IMR-90 (cell line): Measurements from ENCODE around the gene CAPN3. TPM values are rescaled to one million over a fixed set of nuclear protein-coding genes. Genes with fewer than 3 reads are reported as not detected.

Experiments used
- ATAC-seq: fragments of 200-7000 bp; cut with Tn5 transposase; 2 replicates; pipeline ENCODE4 v1.9.1; 2020; ENCODE audit warnings: low read depth, mild to moderate bottlenecking, moderate library complexity
- BruUV-seq: library from RNA; stranded (reverse); fragments of 400-500 nt; replicated peaks from 2 replicates; lab custom pipeline; 2021; lab: Mats Ljungman, UMichigan
- CTCF ChIA-PET: fragments of 300-600 bp; formaldehyde crosslinking; extraction: SDS; loops from one replicate; lab custom pipeline; 2021; ENCODE audit warnings: antibody characterized with exemption; lab: Yijun Ruan, JAX
- POLR2A ChIA-PET: fragments of 300-600 bp; sonication (Branson Sonifier 250); formaldehyde crosslinking; loops from one replicate; lab custom pipeline; 2022; ENCODE audit warnings: antibody characterized with exemption; ENCODE audit not compliant: unreplicated experiment; lab: Charles Lee
- DNase-seq: peaks from one replicate; pipeline ENCODE4 v3.0.0; 2013
- H2AFZ ChIP-seq: replicated peaks from 2 replicates; pipeline ENCODE3; 2013; ENCODE audit warnings: low read length, mild to moderate bottlenecking; ENCODE audit not compliant: poor library complexity
- H2AK5ac ChIP-seq: 2 replicates; pipeline ENCODE4 v1.6.1; 2013; ENCODE audit warnings: low read depth, low read length, inconsistent platforms
- H2AK9ac ChIP-seq: replicated peaks from 2 replicates; pipeline ENCODE3; 2013; ENCODE audit warnings: mild to moderate bottlenecking, low read depth, low read length, moderate library complexity; ENCODE audit not compliant: poor library complexity
- H2BK120ac ChIP-seq: 2 replicates; pipeline ENCODE4 v1.6.1; 2013; ENCODE audit warnings: low read depth, low read length, inconsistent platforms
- H2BK15ac ChIP-seq: 3 replicates; pipeline ENCODE4 v1.6.1; 2013; ENCODE audit warnings: low read depth, low read length, inconsistent platforms
- H2BK20ac ChIP-seq: 2 replicates; pipeline ENCODE4 v1.6.1; 2013; ENCODE audit warnings: low read depth, mild to moderate bottlenecking, inconsistent platforms, low read length, moderate library complexity
- H2BK5ac ChIP-seq: 2 replicates; pipeline ENCODE4 v1.6.1; 2013; ENCODE audit warnings: mild to moderate bottlenecking, low read depth, low read length, inconsistent platforms; ENCODE audit not compliant: poor library complexity, severe bottlenecking
- H3K14ac ChIP-seq: replicated peaks from 2 replicates; pipeline ENCODE4 v1.6.1; 2013; ENCODE audit warnings: low read depth, low read length, inconsistent platforms
- H3K18ac ChIP-seq: 2 replicates; pipeline ENCODE4 v1.6.1; 2013; ENCODE audit warnings: low read depth, low read length, control low read depth
- H3K23ac ChIP-seq: 2 replicates; pipeline ENCODE4 v1.6.1; 2013; ENCODE audit warnings: low read depth, low read length, inconsistent platforms
- H3K27ac ChIP-seq: 2 replicates; pipeline ENCODE4 v1.5.1; 2013; ENCODE audit warnings: mild to moderate bottlenecking, control low read depth, low read length; ENCODE audit not compliant: insufficient read depth
- H3K27me3 ChIP-seq: 2 replicates; pipeline ENCODE4 v1.6.1; 2013; ENCODE audit warnings: low read length; ENCODE audit not compliant: control insufficient read depth, insufficient read depth
- H3K36me3 ChIP-seq: 2 replicates; pipeline ENCODE4 v1.6.1; 2013; ENCODE audit warnings: low read length, mixed read lengths; ENCODE audit not compliant: control insufficient read depth, insufficient read depth
- H3K4ac ChIP-seq: 2 replicates; pipeline ENCODE4 v1.6.1; 2013; ENCODE audit warnings: low read depth, low read length, inconsistent platforms
- H3K4me1 ChIP-seq: 2 replicates; pipeline ENCODE4 v1.6.1; 2013; ENCODE audit warnings: low read length, mixed read lengths; ENCODE audit not compliant: control insufficient read depth, insufficient read depth
- H3K4me2 ChIP-seq: 2 replicates; pipeline ENCODE4 v1.6.1; 2013; ENCODE audit warnings: low read depth, mild to moderate bottlenecking, control low read depth, low read length, moderate library complexity
- H3K4me3 ChIP-seq: 2 replicates; pipeline ENCODE4 v1.5.1; 2013; ENCODE audit warnings: low read depth, mild to moderate bottlenecking, control low read depth, low read length, moderate library complexity; ENCODE audit not compliant: insufficient read depth
- H3K56ac ChIP-seq: 2 replicates; pipeline ENCODE4 v1.6.1; 2013; ENCODE audit warnings: low read length, inconsistent platforms; ENCODE audit not compliant: insufficient read depth; ENCODE audit errors: extremely low read depth
- H3K79me1 ChIP-seq, 2 experiments: 2 replicates each; pipeline ENCODE4 v1.6.1; 2013; ENCODE audit warnings: low read length in 2 of 2, inconsistent platforms in 1 of 2, low read depth in 1 of 2
- H3K9ac ChIP-seq: 2 replicates; pipeline ENCODE4 v1.6.1; 2013; ENCODE audit warnings: low read depth, low read length, control low read depth
- H3K9me1 ChIP-seq: 2 replicates; pipeline ENCODE4 v1.6.1; 2013; ENCODE audit warnings: low read length, inconsistent platforms; ENCODE audit not compliant: insufficient read depth
- H3K9me3 ChIP-seq: 2 replicates; pipeline ENCODE4 v1.6.1; 2013; ENCODE audit warnings: low read length; ENCODE audit not compliant: control insufficient read depth, insufficient read depth
- H4K20me1 ChIP-seq: 2 replicates; pipeline ENCODE4 v1.6.1; 2013; ENCODE audit warnings: low read length, inconsistent platforms; ENCODE audit not compliant: insufficient read depth
- H4K5ac ChIP-seq: 2 replicates; pipeline ENCODE4 v1.6.1; 2013; ENCODE audit warnings: mild to moderate bottlenecking, low read depth, low read length, control low read depth
- H4K8ac ChIP-seq, 2 experiments: 2 replicates each; pipeline ENCODE4 v1.6.1; 2013; ENCODE audit warnings: low read depth in 2 of 2, low read length in 2 of 2, control low read depth in 1 of 2, inconsistent platforms in 1 of 2
- H4K91ac ChIP-seq: 2 replicates; pipeline ENCODE4 v1.6.1; 2013; ENCODE audit warnings: low read depth, low read length, inconsistent platforms; ENCODE audit not compliant: insufficient read depth
- BHLHE40 ChIP-seq: fragments of 150-350 bp; IDR thresholded peaks from 2 replicates; pipeline ENCODE4 v1.6.1; 2016; ENCODE audit warnings: mild to moderate bottlenecking, low read depth, low read length
- CHD1 ChIP-seq: IDR thresholded peaks from 2 replicates; pipeline ENCODE4 v1.6.1; 2012; ENCODE audit warnings: low read depth, low read length, improper control_type of control experiment
- MAFK ChIP-seq: IDR thresholded peaks from 2 replicates; pipeline ENCODE4 v1.6.1; 2012; ENCODE audit warnings: low read depth, low read length, improper control_type of control experiment
- MXI1 ChIP-seq: IDR thresholded peaks from 2 replicates; pipeline ENCODE4 v1.6.1; 2012; ENCODE audit warnings: low read depth, mild to moderate bottlenecking, low read length, moderate library complexity, borderline replicate concordance
- RAD21 ChIP-seq: IDR thresholded peaks from 2 replicates; pipeline ENCODE4 v1.6.1; 2012; ENCODE audit warnings: low read length, improper control_type of control experiment
- RCOR1 ChIP-seq: IDR thresholded peaks from 2 replicates; pipeline ENCODE4 v1.6.1; 2012; ENCODE audit warnings: mild to moderate bottlenecking, low read length, improper control_type of control experiment; ENCODE audit not compliant: insufficient replicate concordance
- RFX5 ChIP-seq: IDR thresholded peaks from 2 replicates; pipeline ENCODE4 v1.8.0; 2012; ENCODE audit warnings: low read depth, mild to moderate bottlenecking, low read length, moderate library complexity
- SMC3 ChIP-seq: fragments of 150-350 bp; IDR thresholded peaks from 2 replicates; pipeline ENCODE4 v1.6.1; 2016; ENCODE audit warnings: low read depth, mild to moderate bottlenecking, antibody characterized with exemption, low read length, moderate library complexity
- WGBS, 2 experiments: methylation state at CpG; one replicate each; pipeline versions ENCODE4 v1.1.5 to v1.1.7; 2013; ENCODE audit warnings: missing lambda C conversion rate in 2 of 2; ENCODE audit not compliant: insufficient read length in 1 of 2; ENCODE audit errors: extremely low coverage in 2 of 2; 5-methylcytosine and 5-hydroxymethylcytosine counted together
- dilution Hi-C: fragments of 300-500 bp; cut with HindIII; formaldehyde crosslinking; loops from one replicate; pipeline ENCODE4 v1.14.3; 2018; ENCODE audit warnings: low sequenced_read_pairs; ENCODE audit not compliant: unreplicated experiment
- in situ Hi-C: fragments of 300-500 bp; cut with MboI; formaldehyde crosslinking; loops from 3 replicates; pipeline ENCODE4 v1.14.3; 2019; ENCODE audit warnings: low sequenced_read_pairs, inconsistent platforms, mixed read lengths
- intact Hi-C: fragments of 100-400 bp; cut with micrococcal nuclease; formaldehyde crosslinking; loops from 2 replicates; pipeline ENCODE4 v1.10.0; 2022
- polyA plus RNA-seq, 3 experiments: library from polyadenylated mRNA; depleted of rRNA; stranded (reverse); fragments of >200 nt; gene quantifications; 2 replicates each; pipeline ENCODE4 v1.2.3, GENCODE V29; 2012; ENCODE audit warnings: low replicate concordance in 1 of 3
- total RNA-seq: library from RNA; depleted of rRNA; stranded (reverse); fragments of >200 nt; gene quantifications from 2 replicates; pipeline ENCODE4 v1.2.3, GENCODE V29; 2012
- TF ChIP-seq, protein P1 (sequence below): fragments of 150-350 bp; IDR thresholded peaks from 2 replicates; pipeline ENCODE4 v1.6.1; 2017; ENCODE audit warnings: mild to moderate bottlenecking, antibody characterized with exemption, low read length, low read depth
- TF ChIP-seq, protein P2 (sequence below): conservative IDR thresholded peaks from 2 replicates; pipeline ENCODE4 v1.5.1; 2012; ENCODE audit warnings: mild to moderate bottlenecking, low read depth, low read length, improper control_type of control experiment
- TF ChIP-seq, protein P3 (sequence below): fragments of 150-350 bp; IDR thresholded peaks from 2 replicates; pipeline ENCODE4 v1.6.1; 2016; ENCODE audit warnings: low read depth, mild to moderate bottlenecking, low read length, moderate library complexity, borderline replicate concordance

Gene CAPN3
- total and polyA plus RNA-seq, 2 of the 4 experiments (the other 2 are of a cell fraction), result 1.1 to 1.4 TPM

DNA sequence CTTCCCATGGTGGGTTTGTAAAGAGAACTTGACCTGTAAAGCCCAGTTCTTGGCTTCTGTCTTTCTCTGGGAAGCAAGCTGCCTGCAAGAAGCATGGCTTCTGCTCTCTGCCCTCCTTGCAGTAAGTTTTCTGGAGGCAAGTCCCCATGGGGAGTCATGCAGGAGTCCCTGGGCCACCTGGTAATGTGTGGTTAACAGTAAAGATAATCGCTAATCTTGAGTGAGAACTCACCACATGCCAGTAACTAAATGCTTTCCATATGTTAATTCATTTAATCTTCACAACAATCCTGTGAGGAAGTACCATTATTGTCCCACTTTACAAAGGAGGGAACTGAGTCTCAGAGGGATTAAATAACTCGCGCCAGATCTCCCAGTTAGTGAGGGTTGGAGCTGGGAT, 4.2 kb downstream of the CAPN3 start:
- Histone ChIP-seq H2AK9ac (no peak overlapping the region), H3K9me1 (no peaks in the 10 kb centered on the region), H3K4me3 (no peak overlapping the region), H3K9ac (no peak overlapping the region), H3K4me1 (no peaks in the 10 kb centered on the region), H3K79me1 (no peaks in the 10 kb centered on the region), H2AK5ac (no peak overlapping the region), H2BK120ac (no peak overlapping the region), H4K5ac (no peak overlapping the region), H4K20me1 (no peaks in the 10 kb centered on the region), H3K23ac (no peak overlapping the region), H4K91ac (no peak overlapping the region), H3K14ac (no peak overlapping the region), H3K27me3 (no peaks in the 10 kb centered on the region), H3K56ac (no peak overlapping the region), H3K18ac (no peak overlapping the region), H3K27ac (no peak overlapping the region), H3K4ac (no peak overlapping the region), H3K4me2 (no peak overlapping the region), H2AFZ (no peak overlapping the region), H3K36me3 (no peaks in the 10 kb centered on the region), H3K9me3 (no peaks in the 10 kb centered on the region), H4K8ac (no peak overlapping the region), H2BK20ac (no peak overlapping the region), H2BK15ac (no peak overlapping the region), H2BK5ac (no peak overlapping the region)
- CTCF ChIA-PET, result no interaction called here
- DNase-seq, result no peak
- POLR2A ChIA-PET, result no interaction called here
- no CpG with 5 or more reads among the region's 3 CpGs for WGBS, 2 experiments
- no TSS peak for BruUV-seq
- dilution Hi-C loops, result no loop called here
- TF ChIP-seq MAFK, result no peak
- no peak for TF ChIP-seq RCOR1
- TF ChIP-seq RFX5, result no peak
- no peak for TF ChIP-seq CHD1
- TF ChIP-seq, protein P1, sequence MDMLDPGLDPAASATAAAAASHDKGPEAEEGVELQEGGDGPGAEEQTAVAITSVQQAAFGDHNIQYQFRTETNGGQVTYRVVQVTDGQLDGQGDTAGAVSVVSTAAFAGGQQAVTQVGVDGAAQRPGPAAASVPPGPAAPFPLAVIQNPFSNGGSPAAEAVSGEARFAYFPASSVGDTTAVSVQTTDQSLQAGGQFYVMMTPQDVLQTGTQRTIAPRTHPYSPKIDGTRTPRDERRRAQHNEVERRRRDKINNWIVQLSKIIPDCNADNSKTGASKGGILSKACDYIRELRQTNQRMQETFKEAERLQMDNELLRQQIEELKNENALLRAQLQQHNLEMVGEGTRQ, result no peak
- no peak for TF ChIP-seq MXI1
- no peak for TF ChIP-seq RAD21
- TF ChIP-seq, protein P2, sequence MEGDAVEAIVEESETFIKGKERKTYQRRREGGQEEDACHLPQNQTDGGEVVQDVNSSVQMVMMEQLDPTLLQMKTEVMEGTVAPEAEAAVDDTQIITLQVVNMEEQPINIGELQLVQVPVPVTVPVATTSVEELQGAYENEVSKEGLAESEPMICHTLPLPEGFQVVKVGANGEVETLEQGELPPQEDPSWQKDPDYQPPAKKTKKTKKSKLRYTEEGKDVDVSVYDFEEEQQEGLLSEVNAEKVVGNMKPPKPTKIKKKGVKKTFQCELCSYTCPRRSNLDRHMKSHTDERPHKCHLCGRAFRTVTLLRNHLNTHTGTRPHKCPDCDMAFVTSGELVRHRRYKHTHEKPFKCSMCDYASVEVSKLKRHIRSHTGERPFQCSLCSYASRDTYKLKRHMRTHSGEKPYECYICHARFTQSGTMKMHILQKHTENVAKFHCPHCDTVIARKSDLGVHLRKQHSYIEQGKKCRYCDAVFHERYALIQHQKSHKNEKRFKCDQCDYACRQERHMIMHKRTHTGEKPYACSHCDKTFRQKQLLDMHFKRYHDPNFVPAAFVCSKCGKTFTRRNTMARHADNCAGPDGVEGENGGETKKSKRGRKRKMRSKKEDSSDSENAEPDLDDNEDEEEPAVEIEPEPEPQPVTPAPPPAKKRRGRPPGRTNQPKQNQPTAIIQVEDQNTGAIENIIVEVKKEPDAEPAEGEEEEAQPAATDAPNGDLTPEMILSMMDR, result no peak
- TF ChIP-seq, protein P3, sequence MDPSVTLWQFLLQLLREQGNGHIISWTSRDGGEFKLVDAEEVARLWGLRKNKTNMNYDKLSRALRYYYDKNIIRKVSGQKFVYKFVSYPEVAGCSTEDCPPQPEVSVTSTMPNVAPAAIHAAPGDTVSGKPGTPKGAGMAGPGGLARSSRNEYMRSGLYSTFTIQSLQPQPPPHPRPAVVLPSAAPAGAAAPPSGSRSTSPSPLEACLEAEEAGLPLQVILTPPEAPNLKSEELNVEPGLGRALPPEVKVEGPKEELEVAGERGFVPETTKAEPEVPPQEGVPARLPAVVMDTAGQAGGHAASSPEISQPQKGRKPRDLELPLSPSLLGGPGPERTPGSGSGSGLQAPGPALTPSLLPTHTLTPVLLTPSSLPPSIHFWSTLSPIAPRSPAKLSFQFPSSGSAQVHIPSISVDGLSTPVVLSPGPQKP, result no peak
- TF ChIP-seq BHLHE40, result no peak
- no peak for TF ChIP-seq SMC3
- in situ Hi-C loops, result no loop called here
- intact Hi-C loops, result no loop called here
- no peak for ATAC-seq
